OCI-LY1 (cell line): Measurements from ENCODE around the gene GPATCH8.

Source experiments
- EZH2 ChIP-seq: fragments of 200-600 bp; sonication (generic), shearing (Covaris generic); IDR thresholded peaks from 2 replicates; pipeline ENCODE4 v1.8.0; 2017; ENCODE audit warnings: borderline replicate concordance, mixed run types, mild to moderate bottlenecking, antibody characterized with exemption, low read length, moderate library complexity, mixed read lengths
- TF ChIP-seq, protein P1 (sequence below): fragments of 200-600 bp; sonication (generic), shearing (Covaris generic); IDR thresholded peaks from 2 replicates; pipeline ENCODE4 v1.5.1; 2017; ENCODE audit warnings: mild to moderate bottlenecking, antibody characterized with exemption, low read length, moderate library complexity, mixed read lengths

DNA sequence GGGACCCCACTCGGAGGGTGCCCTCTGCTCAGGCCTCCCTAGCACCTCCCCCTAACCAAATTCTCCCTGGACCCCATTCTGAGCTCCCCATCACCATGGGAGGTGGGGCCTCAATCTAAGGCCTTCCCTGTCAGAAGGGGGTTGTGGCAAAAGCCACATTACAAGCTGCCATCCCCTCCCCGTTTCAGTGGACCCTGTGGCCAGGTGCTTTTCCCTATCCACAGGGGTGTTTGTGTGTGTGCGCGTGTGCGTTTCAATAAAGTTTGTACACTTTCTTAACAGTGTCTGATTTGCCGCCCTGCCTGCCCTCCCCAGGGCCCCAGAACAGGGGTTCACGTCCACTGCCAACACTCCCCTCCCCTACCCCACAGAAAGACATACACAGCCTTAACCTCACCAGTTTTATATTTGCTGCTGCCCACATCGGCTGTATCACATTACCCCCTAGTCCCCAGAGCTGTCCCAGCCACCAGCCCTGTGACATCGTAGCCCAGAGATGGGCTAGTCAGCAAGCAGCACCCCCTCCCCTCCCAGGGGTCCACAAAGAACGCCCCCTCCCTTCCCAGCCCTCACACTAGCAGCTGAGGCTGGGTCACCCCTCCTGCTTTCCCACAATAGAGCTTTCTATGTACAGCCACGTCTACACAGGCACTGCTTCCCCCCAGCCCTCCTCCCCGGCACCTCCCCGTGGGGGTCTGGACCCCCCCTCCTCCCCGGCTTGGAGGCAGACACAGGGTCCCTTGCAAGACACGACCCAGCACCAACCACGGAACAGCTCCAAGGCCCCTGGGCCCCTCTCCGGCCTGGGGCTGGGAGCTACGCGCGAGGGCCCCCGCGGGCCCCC, 150.2 kb downstream of the GPATCH8 start:
- TF ChIP-seq, protein P1, sequence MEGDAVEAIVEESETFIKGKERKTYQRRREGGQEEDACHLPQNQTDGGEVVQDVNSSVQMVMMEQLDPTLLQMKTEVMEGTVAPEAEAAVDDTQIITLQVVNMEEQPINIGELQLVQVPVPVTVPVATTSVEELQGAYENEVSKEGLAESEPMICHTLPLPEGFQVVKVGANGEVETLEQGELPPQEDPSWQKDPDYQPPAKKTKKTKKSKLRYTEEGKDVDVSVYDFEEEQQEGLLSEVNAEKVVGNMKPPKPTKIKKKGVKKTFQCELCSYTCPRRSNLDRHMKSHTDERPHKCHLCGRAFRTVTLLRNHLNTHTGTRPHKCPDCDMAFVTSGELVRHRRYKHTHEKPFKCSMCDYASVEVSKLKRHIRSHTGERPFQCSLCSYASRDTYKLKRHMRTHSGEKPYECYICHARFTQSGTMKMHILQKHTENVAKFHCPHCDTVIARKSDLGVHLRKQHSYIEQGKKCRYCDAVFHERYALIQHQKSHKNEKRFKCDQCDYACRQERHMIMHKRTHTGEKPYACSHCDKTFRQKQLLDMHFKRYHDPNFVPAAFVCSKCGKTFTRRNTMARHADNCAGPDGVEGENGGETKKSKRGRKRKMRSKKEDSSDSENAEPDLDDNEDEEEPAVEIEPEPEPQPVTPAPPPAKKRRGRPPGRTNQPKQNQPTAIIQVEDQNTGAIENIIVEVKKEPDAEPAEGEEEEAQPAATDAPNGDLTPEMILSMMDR, result no peak
- no peak for TF ChIP-seq EZH2
